NOMO-1 (cell line): ENCODE data around the gene DEPDC5.

Source experiments
- DNase-seq, 2 experiments: peaks; one replicate each; lab custom pipeline; 2025; ENCODE audit not compliant: unreplicated experiment in 2 of 2; lab: John Stamatoyannopoulos, UW

DEPDC5 gene

GRCh38 chr22:31846161-31847115 is 92.6 kb downstream of the DEPDC5 start:
- peak in 1 of 2 experiments; percentile 30 for DNase-seq

- no peak for DNase-seq
Observed at GRCh38 chr22:31848411-31848810, 94.6 kb downstream of the DEPDC5 start.

GRCh38 chr22:31850135-31850534 is 96.3 kb downstream of the DEPDC5 start:
- no peak for DNase-seq

GRCh38 chr22:31852691-31853421 is 99.0 kb downstream of the DEPDC5 start:
- no peak for DNase-seq

GRCh38 chr22:31853736-31854495 is 100.1 kb downstream of the DEPDC5 start:
- DNase-seq: no peak

- DNase-seq: no peak
Observed at GRCh38 chr22:31857247-31857646, 103.4 kb downstream of the DEPDC5 start.

- DNase-seq: no peak
Observed at GRCh38 chr22:31861226-31861840, 107.5 kb downstream of the DEPDC5 start.

- no peak for DNase-seq
Observed at GRCh38 chr22:31866918-31867317, 113.1 kb downstream of the DEPDC5 start.

GRCh38 chr22:31867386-31868153 is 113.8 kb downstream of the DEPDC5 start:
- no peak for DNase-seq

- no peak for DNase-seq
Observed at GRCh38 chr22:31869739-31870138, 115.9 kb downstream of the DEPDC5 start.

GRCh38 chr22:31870890-31871289 is 117.1 kb downstream of the DEPDC5 start:
- no peak for DNase-seq

- peak; percentile 42 to 77 for DNase-seq
Observed at GRCh38 chr22:31871480-31871879, 117.7 kb downstream of the DEPDC5 start.

- no peak for DNase-seq
Observed at GRCh38 chr22:31872209-31872608, 118.4 kb downstream of the DEPDC5 start.

- no peak for DNase-seq
Observed at GRCh38 chr22:31874821-31875220, 121.0 kb downstream of the DEPDC5 start.

GRCh38 chr22:31876156-31876920 is 122.5 kb downstream of the DEPDC5 start:
- no peak for DNase-seq

- no peak for DNase-seq
Observed at GRCh38 chr22:31879585-31879984, 125.8 kb downstream of the DEPDC5 start.

- no peak for DNase-seq
Observed at GRCh38 chr22:31881200-31881599, 127.4 kb downstream of the DEPDC5 start.

GRCh38 chr22:31881865-31882264 is 128.0 kb downstream of the DEPDC5 start:
- no peak for DNase-seq

GRCh38 chr22:31882971-31883370 is 129.2 kb downstream of the DEPDC5 start:
- no peak for DNase-seq
